Caco-2 (cell line): Measurements from ENCODE around the gene CDK9. TPM values are rescaled to one million over a fixed set of nuclear protein-coding genes. Genes with fewer than 3 reads are reported as not detected.

ENCODE experiments used
- BruUV-seq: library from RNA; stranded (reverse); fragments of 400-500 nt; replicated peaks from 2 replicates; lab custom pipeline; 2021; lab: Mats Ljungman, UMichigan
- CTCF ChIA-PET: fragments of 300-600 bp; sonication (Branson Sonifier 250); formaldehyde crosslinking; loops from one replicate; lab custom pipeline; 2022; ENCODE audit warnings: antibody characterized with exemption; lab: Charles Lee
- POLR2A ChIA-PET: fragments of 300-600 bp; sonication (Branson Sonifier 250); formaldehyde crosslinking; loops from one replicate; lab custom pipeline; 2022; ENCODE audit warnings: antibody characterized with exemption; lab: Charles Lee
- DNase-seq, 2 experiments: peaks; one replicate each; pipeline versions ENCODE4 v3.0.0 to v3.0.0-alpha.2; 2020 to 2022
- H3K27me3 ChIP-seq: replicated peaks from 2 replicates; pipeline ENCODE4 v1.6.0; 2011; ENCODE audit warnings: low read length; ENCODE audit not compliant: control insufficient read depth, insufficient read depth
- H3K36me3 ChIP-seq: 2 replicates; pipeline ENCODE4 v1.5.1; 2011; ENCODE audit warnings: low read length; ENCODE audit not compliant: control insufficient read depth, insufficient read depth
- H3K4me1 ChIP-seq: fragments of 250-450 bp; sonication (Bioruptor Pico); 2 replicates; pipeline ENCODE4 v1.5.1; 2020; ENCODE audit warnings: mild to moderate bottlenecking
- H3K4me3 ChIP-seq: 2 replicates; pipeline ENCODE4 v1.5.1; 2011; ENCODE audit warnings: low read depth, mild to moderate bottlenecking, control low read depth, low read length
- H3K9me3 ChIP-seq: fragments of 250-450 bp; sonication (Bioruptor Pico); 2 replicates; pipeline ENCODE4 v1.5.1; 2020; ENCODE audit warnings: mild to moderate bottlenecking, moderate library complexity
- H3K27ac Mint-ChIP-seq: one replicate; pipeline ENCODE4 v1.8.0; 2022; ENCODE audit warnings: mixed read lengths; ENCODE audit not compliant: unreplicated experiment
- H3K27me3 Mint-ChIP-seq: one replicate; pipeline ENCODE4 v1.8.0; 2022; ENCODE audit warnings: mixed read lengths; ENCODE audit not compliant: insufficient read depth, unreplicated experiment
- H3K36me3 Mint-ChIP-seq: one replicate; pipeline ENCODE4 v1.8.0; 2022; ENCODE audit warnings: mild to moderate bottlenecking, mixed read lengths; ENCODE audit not compliant: insufficient read depth, unreplicated experiment
- H3K4me1 Mint-ChIP-seq: one replicate; pipeline ENCODE4 v1.8.0; 2022; ENCODE audit warnings: low read depth, mixed read lengths; ENCODE audit not compliant: unreplicated experiment
- H3K4me3 Mint-ChIP-seq: one replicate; pipeline ENCODE4 v1.8.0; 2022; ENCODE audit warnings: mild to moderate bottlenecking, moderate library complexity, mixed read lengths; ENCODE audit not compliant: unreplicated experiment
- H3K9me3 Mint-ChIP-seq: one replicate; pipeline ENCODE4 v1.8.0; 2022; ENCODE audit warnings: mixed read lengths; ENCODE audit not compliant: unreplicated experiment
- intact Hi-C: fragments of 100-400 bp; cut with micrococcal nuclease; formaldehyde crosslinking; loops from one replicate; pipeline ENCODE4 v1.10.0; 2022; ENCODE audit not compliant: unreplicated experiment
- total RNA-seq: library from RNA; stranded (reverse); gene quantifications from 2 replicates; pipeline ENCODE4 v1.2.3, GENCODE V29; 2022
- TF ChIP-seq, protein P1 (sequence below), 2 experiments: fragments of 200-600 bp in 1 of 2; IDR thresholded peaks; 1 replicate in 1 of 2; 2 replicates in 1 of 2; pipeline versions ENCODE4 v1.5.1 to v1.8.0; 2011 to 2022; ENCODE audit warnings: antibody characterized with exemption in 1 of 2, control low read depth in 1 of 2, inconsistent platforms in 1 of 2, low read depth in 1 of 2, low read length in 1 of 2, mild to moderate bottlenecking in 1 of 2, moderate library complexity in 1 of 2; ENCODE audit not compliant: insufficient read depth in 1 of 2, severe bottlenecking in 1 of 2, unreplicated experiment in 1 of 2

Gene CDK9
- total RNA-seq, 1 experiment from 2014 or later: 48.2 TPM

GRCh38 chr9:127771570-127772189, 14.2 kb upstream of the CDK9 start:
- H3K9me3 ChIP-seq: no peaks in the 10 kb centered on the region
- H3K36me3 Mint-ChIP-seq: no peaks in the 10 kb centered on the region
- BruUV-seq: no TSS peak
- CTCF ChIA-PET: interaction anchor here (0.7 to 3.1 kb wide), 11 partner anchors 7 to 268 kb away, joined by 3 to 32 read pairs (median 3); partner anchors contain the start of genes CDK9 and TOR2A
- H3K27me3 ChIP-seq: no peaks in the 10 kb centered on the region
- no peaks in the 10 kb centered on the region for H3K9me3 Mint-ChIP-seq
- POLR2A ChIA-PET: interaction anchor here (0.8 to 1.0 kb wide), 6 partner anchors 12 to 297 kb away, joined by 3 to 8 read pairs (median 4); partner anchors contain the start of genes ST6GALNAC4 and TOR2A
- H3K36me3 ChIP-seq: no peaks in the 10 kb centered on the region
- no peaks in the 10 kb centered on the region for H3K4me1 ChIP-seq
- H3K4me3 ChIP-seq: peak overlapping the region; percentile 48
- intact Hi-C loops: loop anchor here (1.0 kb wide), 1 partner anchor 14 kb away; no protein-coding TSS in a partner anchor
- no peak overlapping the region for H3K27ac Mint-ChIP-seq
- peaks cover 3% of the 10 kb centered on the region for H3K27me3 Mint-ChIP-seq
- H3K4me1 Mint-ChIP-seq: no peaks in the 10 kb centered on the region
- DNase-seq: no peak
- TF ChIP-seq, protein P1, sequence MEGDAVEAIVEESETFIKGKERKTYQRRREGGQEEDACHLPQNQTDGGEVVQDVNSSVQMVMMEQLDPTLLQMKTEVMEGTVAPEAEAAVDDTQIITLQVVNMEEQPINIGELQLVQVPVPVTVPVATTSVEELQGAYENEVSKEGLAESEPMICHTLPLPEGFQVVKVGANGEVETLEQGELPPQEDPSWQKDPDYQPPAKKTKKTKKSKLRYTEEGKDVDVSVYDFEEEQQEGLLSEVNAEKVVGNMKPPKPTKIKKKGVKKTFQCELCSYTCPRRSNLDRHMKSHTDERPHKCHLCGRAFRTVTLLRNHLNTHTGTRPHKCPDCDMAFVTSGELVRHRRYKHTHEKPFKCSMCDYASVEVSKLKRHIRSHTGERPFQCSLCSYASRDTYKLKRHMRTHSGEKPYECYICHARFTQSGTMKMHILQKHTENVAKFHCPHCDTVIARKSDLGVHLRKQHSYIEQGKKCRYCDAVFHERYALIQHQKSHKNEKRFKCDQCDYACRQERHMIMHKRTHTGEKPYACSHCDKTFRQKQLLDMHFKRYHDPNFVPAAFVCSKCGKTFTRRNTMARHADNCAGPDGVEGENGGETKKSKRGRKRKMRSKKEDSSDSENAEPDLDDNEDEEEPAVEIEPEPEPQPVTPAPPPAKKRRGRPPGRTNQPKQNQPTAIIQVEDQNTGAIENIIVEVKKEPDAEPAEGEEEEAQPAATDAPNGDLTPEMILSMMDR (IDR thresholded peaks at IDR 0.05; ENCODE audit: insufficient read depth in 1 of 2, low read depth in 1 of 2, low read length in 1 of 2, severe bottlenecking in 1 of 2, unreplicated experiment in 1 of 2): no peak
- peak overlapping the region; percentile 82 for H3K4me3 Mint-ChIP-seq

- Mint-ChIP-seq H3K4me3 (no peak overlapping the region), H3K9me3 (no peaks in the 10 kb centered on the region), H3K27ac (no peak overlapping the region), H3K27me3 (peaks cover 3% of the 10 kb centered on the region), H3K36me3 (no peaks in the 10 kb centered on the region), H3K4me1 (no peaks in the 10 kb centered on the region)
- POLR2A ChIA-PET: no interaction called here
- TF ChIP-seq, protein P1 (IDR thresholded peaks at IDR 0.05; ENCODE audit: insufficient read depth in 1 of 2, low read depth in 1 of 2, low read length in 1 of 2, severe bottlenecking in 1 of 2, unreplicated experiment in 1 of 2): no peak
- H3K4me3 ChIP-seq: no peak overlapping the region
- no peaks in the 10 kb centered on the region for H3K9me3 ChIP-seq
- no peaks in the 10 kb centered on the region for H3K27me3 ChIP-seq
- intact Hi-C loops: no loop called here
- H3K4me1 ChIP-seq: no peaks in the 10 kb centered on the region
- CTCF ChIA-PET: no interaction called here
- no peak for DNase-seq
- no TSS peak for BruUV-seq
- H3K36me3 ChIP-seq: no peaks in the 10 kb centered on the region
Observed at GRCh38 chr9:127772603-127773002, 13.2 kb upstream of the CDK9 start.

DNA sequence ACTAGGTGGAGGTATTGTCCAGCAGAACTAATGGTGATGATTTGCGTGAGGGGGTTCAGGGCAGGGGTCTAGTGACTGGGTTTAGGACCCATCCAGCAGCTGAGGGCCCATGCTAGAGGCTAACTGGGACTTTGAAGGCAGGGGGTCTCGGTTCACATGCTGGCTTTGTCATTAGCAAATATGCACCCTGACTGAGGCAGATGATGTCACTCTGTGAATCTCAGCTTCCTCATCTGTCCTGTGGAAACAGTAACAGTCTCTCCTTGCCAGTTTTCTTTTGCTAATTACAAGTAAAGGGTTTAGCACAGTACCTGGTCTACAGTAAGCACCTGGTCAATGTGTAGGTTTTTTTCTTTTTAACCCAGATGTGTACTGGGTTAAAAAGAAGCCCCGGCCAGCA, 12.6 kb upstream of the CDK9 start:
- intact Hi-C loops: no loop called here
- Mint-ChIP-seq H3K27ac (no peak overlapping the region), H3K36me3 (no peaks in the 10 kb centered on the region), H3K4me1 (no peaks in the 10 kb centered on the region), H3K4me3 (no peak overlapping the region), H3K27me3 (peaks cover 3% of the 10 kb centered on the region), H3K9me3 (no peaks in the 10 kb centered on the region)
- CTCF ChIA-PET: no interaction called here
- TF ChIP-seq, protein P1 (IDR thresholded peaks at IDR 0.05; ENCODE audit: insufficient read depth in 1 of 2, low read depth in 1 of 2, low read length in 1 of 2, severe bottlenecking in 1 of 2, unreplicated experiment in 1 of 2): no peak
- POLR2A ChIA-PET: no interaction called here
- Histone ChIP-seq H3K4me1 (no peaks in the 10 kb centered on the region), H3K27me3 (no peaks in the 10 kb centered on the region), H3K9me3 (no peaks in the 10 kb centered on the region), H3K36me3 (no peaks in the 10 kb centered on the region), H3K4me3 (no peak overlapping the region)
- BruUV-seq: no TSS peak
- DNase-seq: no peak
